Measurements from ENCODE around the gene SLC30A2.

The SLC30A2 gene

GRCh38 chr1:26041401-26041800 lies 4.5 kb downstream of the SLC30A2 start:
- CTCF ChIA-PET: interaction anchor here (1.3 to 2.1 kb wide), 2 partner anchors 104 to 376 kb away, joined by 3 to 6 read pairs; no protein-coding TSS in a partner anchor
- peaks cover 3% of the 10 kb centered on the region for H3K4me1 Mint-ChIP-seq
- peaks cover 85% of the 10 kb centered on the region for H3K27me3 Mint-ChIP-seq
- H3K9me3 Mint-ChIP-seq: no peaks in the 10 kb centered on the region
- H3K36me3 Mint-ChIP-seq: no peaks in the 10 kb centered on the region
- H3K27ac Mint-ChIP-seq: no peak overlapping the region
- no peak for DNase-seq
- H3K4me3 Mint-ChIP-seq: no peak overlapping the region

- peaks cover 15% of the 10 kb centered on the region for H3K4me1 Mint-ChIP-seq
- H3K27ac Mint-ChIP-seq: no peak overlapping the region
- no peak for DNase-seq
- no peaks in the 10 kb centered on the region for H3K36me3 Mint-ChIP-seq
- CTCF ChIA-PET: interaction anchor here (1.0 to 1.6 kb wide), 4 partner anchors 17 to 106 kb away, joined by 3 to 7 read pairs (median 3); partner anchors contain the start of gene EXTL1
- H3K9me3 Mint-ChIP-seq: no peaks in the 10 kb centered on the region
- H3K27me3 Mint-ChIP-seq: peaks cover 81% of the 10 kb centered on the region
- H3K4me3 Mint-ChIP-seq: no peak overlapping the region
These were observed 7.0 kb downstream of the SLC30A2 start for GRCh38 chr1:26038904-26039303.

GRCh38 chr1:26038477-26038876 lies 7.4 kb downstream of the SLC30A2 start:
- Mint-ChIP-seq H3K27me3 (peaks cover 81% of the 10 kb centered on the region), H3K9me3 (no peaks in the 10 kb centered on the region), H3K27ac (no peak overlapping the region), H3K36me3 (no peaks in the 10 kb centered on the region), H3K4me1 (peaks cover 15% of the 10 kb centered on the region), H3K4me3 (no peak overlapping the region)
- no peak for DNase-seq
- CTCF ChIA-PET: interaction anchor here (1.0 to 1.6 kb wide), 4 partner anchors 17 to 107 kb away, joined by 3 to 7 read pairs (median 3); partner anchors contain the start of gene EXTL1

GRCh38 chr1:26037904-26038303 lies 8.0 kb downstream of the SLC30A2 start:
- Mint-ChIP-seq H3K4me3 (no peak overlapping the region), H3K4me1 (peaks cover 15% of the 10 kb centered on the region), H3K36me3 (no peaks in the 10 kb centered on the region), H3K27me3 (peaks cover 81% of the 10 kb centered on the region), H3K9me3 (no peaks in the 10 kb centered on the region), H3K27ac (no peak overlapping the region)
- CTCF ChIA-PET: interaction anchor here (1.1 to 1.6 kb wide), 2 partner anchors 65 to 107 kb away, joined by 3 to 7 read pairs; no protein-coding TSS in a partner anchor
- no peak for DNase-seq

GRCh38 chr1:26036756-26037281 lies 9.1 kb downstream of the SLC30A2 start:
- H3K4me1 Mint-ChIP-seq: peaks cover 15% of the 10 kb centered on the region
- H3K4me3 Mint-ChIP-seq: no peak overlapping the region
- no peaks in the 10 kb centered on the region for H3K9me3 Mint-ChIP-seq
- no peak overlapping the region for H3K27ac Mint-ChIP-seq
- H3K36me3 Mint-ChIP-seq: no peaks in the 10 kb centered on the region
- peaks cover 83% of the 10 kb centered on the region for H3K27me3 Mint-ChIP-seq
- DNase-seq: no peak
- CTCF ChIA-PET: interaction anchor here (0.8 to 3.0 kb wide), 20 partner anchors 8 to 380 kb away, joined by 3 to 17 read pairs (median 4); partner anchors contain the start of gene CEP85

- H3K27me3 Mint-ChIP-seq: peaks cover 83% of the 10 kb centered on the region
- peak; percentile 82 for DNase-seq
- peak overlapping the region; percentile 92 for H3K4me3 Mint-ChIP-seq
- no peaks in the 10 kb centered on the region for H3K9me3 Mint-ChIP-seq
- H3K36me3 Mint-ChIP-seq: no peaks in the 10 kb centered on the region
- CTCF ChIA-PET: interaction anchor here (0.8 to 3.0 kb wide), 20 partner anchors 9 to 381 kb away, joined by 3 to 17 read pairs (median 4); partner anchors contain the start of gene CEP85
- H3K4me1 Mint-ChIP-seq: peaks cover 15% of the 10 kb centered on the region
- peak overlapping the region; percentile 75 for H3K27ac Mint-ChIP-seq
These were observed 9.8 kb downstream of the SLC30A2 start for GRCh38 chr1:26035959-26036755.

GRCh38 chr1:26035203-26035958 lies 10.5 kb downstream of the SLC30A2 start:
- peak overlapping the region; percentile 75 for H3K27ac Mint-ChIP-seq
- peaks cover 85% of the 10 kb centered on the region for H3K27me3 Mint-ChIP-seq
- DNase-seq: peak; percentile 97
- no peaks in the 10 kb centered on the region for H3K36me3 Mint-ChIP-seq
- CTCF ChIA-PET: interaction anchor here (1.0 to 3.0 kb wide), 9 partner anchors 10 to 140 kb away, joined by 3 to 17 read pairs (median 4); no protein-coding TSS in a partner anchor
- H3K4me1 Mint-ChIP-seq: peaks cover 15% of the 10 kb centered on the region
- H3K9me3 Mint-ChIP-seq: no peaks in the 10 kb centered on the region
- peak overlapping the region; percentile 92 for H3K4me3 Mint-ChIP-seq

GRCh38 chr1:26034504-26035202 lies 11.3 kb downstream of the SLC30A2 start:
- H3K27ac Mint-ChIP-seq: no peak overlapping the region
- peaks cover 15% of the 10 kb centered on the region for H3K4me1 Mint-ChIP-seq
- H3K27me3 Mint-ChIP-seq: peaks cover 86% of the 10 kb centered on the region
- no peaks in the 10 kb centered on the region for H3K9me3 Mint-ChIP-seq
- CTCF ChIA-PET: interaction anchor here (1.2 to 3.0 kb wide), 4 partner anchors 10 to 131 kb away, joined by 3 to 17 read pairs (median 6); no protein-coding TSS in a partner anchor
- DNase-seq: no peak
- no peaks in the 10 kb centered on the region for H3K36me3 Mint-ChIP-seq
- peak overlapping the region; percentile 92 for H3K4me3 Mint-ChIP-seq

- CTCF ChIA-PET: interaction anchor here (0.9 to 1.0 kb wide), 2 partner anchors 137 kb away, joined by 3 read pairs; no protein-coding TSS in a partner anchor
- no peak overlapping the region for H3K27ac Mint-ChIP-seq
- no peak for DNase-seq
- H3K36me3 Mint-ChIP-seq: no peaks in the 10 kb centered on the region
- H3K27me3 Mint-ChIP-seq: peaks cover 81% of the 10 kb centered on the region
- H3K9me3 Mint-ChIP-seq: no peaks in the 10 kb centered on the region
- H3K4me1 Mint-ChIP-seq: peaks cover 15% of the 10 kb centered on the region
- no peak overlapping the region for H3K4me3 Mint-ChIP-seq
These were observed 13.1 kb downstream of the SLC30A2 start for GRCh38 chr1:26032656-26033357.

GRCh38 chr1:26031611-26032220 lies 14.2 kb downstream of the SLC30A2 start:
- Mint-ChIP-seq H3K36me3 (no peaks in the 10 kb centered on the region), H3K4me1 (peaks cover 15% of the 10 kb centered on the region), H3K27ac (no peak overlapping the region), H3K27me3 (peaks cover 78% of the 10 kb centered on the region), H3K9me3 (no peaks in the 10 kb centered on the region), H3K4me3 (no peak overlapping the region)
- DNase-seq: no peak
- CTCF ChIA-PET: interaction anchor here (1.0 kb wide), 1 partner anchor 136 kb away, joined by 3 read pairs; no protein-coding TSS in a partner anchor

GRCh38 chr1:26031196-26031595 lies 14.7 kb downstream of the SLC30A2 start:
- Mint-ChIP-seq H3K27ac (no peak overlapping the region), H3K36me3 (no peaks in the 10 kb centered on the region), H3K27me3 (peaks cover 74% of the 10 kb centered on the region), H3K9me3 (no peaks in the 10 kb centered on the region), H3K4me3 (no peak overlapping the region), H3K4me1 (peaks cover 14% of the 10 kb centered on the region)
- no peak for DNase-seq
- CTCF ChIA-PET: interaction anchor here (1.6 kb wide), 1 partner anchor 34 kb away, joined by 4 read pairs; the partner anchor contains the start of gene PAFAH2

GRCh38 chr1:26029864-26030481 lies 15.9 kb downstream of the SLC30A2 start:
- no peak for DNase-seq
- no peak overlapping the region for H3K4me3 Mint-ChIP-seq
- CTCF ChIA-PET: interaction anchor here (1.0 to 1.6 kb wide), 4 partner anchors 19 to 208 kb away, joined by 3 to 4 read pairs (median 4); partner anchors contain the start of gene PAFAH2

More at GRCh38 chr1:26029864-26030481, 15.9 kb downstream of the SLC30A2 start:
- Mint-ChIP-seq H3K27ac (no peak overlapping the region), H3K27me3 (peaks cover 65% of the 10 kb centered on the region), H3K9me3 (no peaks in the 10 kb centered on the region), H3K36me3 (no peaks in the 10 kb centered on the region), H3K4me1 (peaks cover 8% of the 10 kb centered on the region)
